ENCODE measurements around the gene CGRRF1. TPM values are rescaled to one million over a fixed set of nuclear protein-coding genes. Genes with fewer than 3 reads are reported as not detected.

Gene CGRRF1
- 7.1 and 8.0 TPM in 2 replicates for total RNA-seq (ENCODE audit: low replicate concordance)

GRCh38 chr14:54509546-54510501 lies at the start of gene CGRRF1:
CGRRF1 (plus strand) TSS chr14:54509906; CDS start chr14:54509960, 54 bp downstream.

GRCh38 chr14:54488646-54489317 lies 20.9 kb upstream of the CGRRF1 start, which contains the start of gene GMFB:
GMFB (minus strand) TSS chr14:54488980; CDS start chr14:54488927, 53 bp downstream.

GRCh38 chr14:54566410-54567223 lies 56.9 kb downstream of the CGRRF1 start, which contains the start of gene SAMD4A:
SAMD4A (plus strand) TSS chr14:54567128; CDS start chr14:54567917, 789 bp downstream.

Other genes starting within 250 kb of the CGRRF1 start
- 5.0 and 12.2 TPM in 2 replicates for gene CDKN3, start 112.9 kb upstream of the CGRRF1 start, total RNA-seq (ENCODE audit: low replicate concordance)
- gene CNIH1, start 68.5 kb upstream of the CGRRF1 start, total RNA-seq (ENCODE audit: low replicate concordance): 76.3 and 342 TPM in 2 replicates
- 36.6 and 79.5 TPM in 2 replicates for gene GMFB, start 20.9 kb upstream of the CGRRF1 start, total RNA-seq (ENCODE audit: low replicate concordance)
- 12.9 and 17.0 TPM in 2 replicates for gene SAMD4A, start 57.2 kb downstream of the CGRRF1 start, total RNA-seq (ENCODE audit: low replicate concordance)

All from smooth muscle cell of the coronary artery (primary cell).